ENCODE data around the gene NPC2.
"Not testable (repeated sequence)": the region's sequence is repeated elsewhere in the genome, so short reads cannot be mapped to it uniquely, and the experiment has no call there.

NPC2 gene

DNA sequence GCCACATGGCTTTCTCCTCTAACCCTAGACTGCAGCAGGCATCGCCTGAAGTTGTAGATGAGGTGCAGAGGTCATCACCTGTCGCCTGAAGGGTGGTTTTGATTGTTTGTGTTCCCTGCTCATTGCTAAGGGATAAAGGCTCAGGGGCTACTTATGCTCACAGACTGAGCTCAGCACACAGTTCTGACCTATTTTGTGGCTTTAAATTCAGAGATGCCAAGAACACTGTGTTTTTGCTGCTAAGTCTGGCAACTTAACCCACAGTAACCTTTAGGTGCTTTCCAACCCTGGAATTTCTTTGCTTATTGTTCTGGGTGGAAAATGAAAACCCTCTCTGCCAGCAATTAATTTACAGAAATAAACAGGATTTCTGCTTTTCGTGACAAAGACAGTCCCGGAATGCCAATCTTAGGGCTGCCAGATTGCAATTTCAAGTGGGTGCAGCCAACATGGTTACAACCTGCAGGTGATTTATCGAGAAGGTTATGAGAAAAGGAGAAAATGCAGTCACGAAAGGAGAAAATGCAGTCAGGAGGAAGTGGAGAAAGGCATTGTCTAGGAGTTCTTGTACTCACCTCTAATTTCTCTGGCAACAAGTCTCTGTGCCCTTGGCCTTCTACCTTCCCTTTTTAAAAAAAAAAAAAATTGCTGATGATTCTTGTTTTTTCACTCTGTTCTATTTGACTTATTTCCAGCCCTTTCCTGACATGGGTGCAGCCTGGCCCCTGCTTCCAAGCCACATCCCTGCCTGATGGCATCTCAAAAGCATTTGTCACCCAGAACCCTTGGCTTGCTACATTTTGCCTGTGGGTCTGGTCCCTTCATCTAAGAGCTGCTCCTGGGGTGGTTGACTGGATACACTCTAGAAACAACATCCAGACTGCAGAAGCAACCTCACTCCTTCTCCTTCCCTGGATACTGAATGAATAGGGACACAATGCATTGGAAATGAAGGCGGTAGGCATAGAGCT, 23.3 kb downstream of the NPC2 start:
- no peak for DNase-seq (ENCODE audit: low spot score)

DNA sequence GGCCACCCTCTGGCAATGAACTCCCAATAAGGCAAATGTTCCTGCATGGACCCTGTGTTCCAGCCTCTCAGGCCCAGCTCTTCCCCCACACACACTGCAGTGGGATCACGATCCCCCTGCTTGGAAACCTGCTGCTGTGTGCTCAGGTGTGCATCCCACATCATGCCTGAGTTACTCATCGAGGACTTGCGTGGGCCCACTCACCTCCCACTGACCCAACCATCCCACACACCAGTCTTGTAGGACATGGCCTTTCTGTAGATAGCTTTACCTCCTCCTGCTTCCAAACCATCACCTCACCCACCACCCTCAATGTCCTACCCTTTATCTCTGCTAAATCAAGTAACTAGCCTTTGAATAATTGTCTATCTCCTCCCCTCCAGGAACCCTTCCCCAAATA, 24.6 kb downstream of the NPC2 start:
- no peak for DNase-seq (ENCODE audit: low spot score)

DNA sequence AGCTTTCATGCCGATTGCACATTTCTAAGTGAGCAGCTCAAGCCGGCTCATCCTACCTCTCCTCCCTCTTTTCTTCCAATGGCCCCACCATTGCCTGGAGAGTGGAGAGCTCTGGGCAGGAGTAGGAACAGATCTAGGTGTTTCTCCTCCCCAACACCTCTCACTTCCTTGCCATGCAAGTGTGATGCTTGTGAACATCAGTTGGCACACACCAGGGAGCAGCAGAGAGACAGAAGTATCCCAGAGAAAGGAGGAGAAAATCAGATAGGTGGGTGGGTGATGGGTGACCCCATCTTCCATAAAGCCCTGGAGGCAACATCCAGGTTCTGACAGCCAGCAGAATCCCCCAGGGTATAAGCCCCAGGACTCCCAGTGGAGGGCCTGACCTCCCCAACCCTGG, 27.8 kb downstream of the NPC2 start:
- no peak for DNase-seq (ENCODE audit: low spot score)

DNA sequence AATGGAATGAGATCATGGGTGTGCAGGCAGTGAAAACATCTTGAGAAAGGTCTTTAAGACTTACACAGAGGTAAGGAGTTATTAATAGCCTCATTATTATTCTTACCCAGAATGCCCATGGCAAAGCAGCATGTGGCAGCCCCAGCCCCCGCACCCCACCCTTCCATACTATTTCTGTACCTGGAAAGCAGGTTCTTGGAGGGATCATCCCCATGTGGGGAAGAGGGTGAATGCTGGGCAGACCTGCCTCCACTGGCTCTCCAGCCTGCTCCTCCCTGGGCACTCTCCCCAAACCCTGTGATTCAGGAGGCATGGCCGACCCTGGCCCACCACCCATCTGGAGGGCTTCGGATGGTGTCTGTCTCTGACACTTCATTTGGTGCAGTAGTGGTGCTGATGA, 28.3 kb downstream of the NPC2 start:
- no peak for DNase-seq (ENCODE audit: low spot score)

DNA sequence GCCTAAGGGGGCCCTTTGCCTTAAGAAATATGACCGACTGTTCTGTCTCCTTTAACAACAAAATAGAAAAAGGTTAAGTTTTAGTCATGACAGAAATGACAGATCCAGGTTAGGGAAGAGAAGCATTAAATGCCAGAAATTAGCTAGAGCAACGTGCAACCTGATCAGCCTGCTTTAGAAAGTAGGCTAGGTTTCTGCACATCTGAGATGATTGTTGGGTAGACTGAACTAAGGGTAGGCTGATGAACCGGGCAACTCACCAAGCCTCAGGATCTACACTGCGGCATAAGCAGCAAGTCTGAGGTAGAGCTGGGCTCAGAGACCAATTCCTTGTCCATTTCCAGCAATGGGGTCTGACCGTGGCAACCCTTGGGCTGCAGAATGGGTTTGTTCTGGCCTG, 29.4 kb downstream of the NPC2 start:
- no peak for DNase-seq (ENCODE audit: low spot score)

DNA sequence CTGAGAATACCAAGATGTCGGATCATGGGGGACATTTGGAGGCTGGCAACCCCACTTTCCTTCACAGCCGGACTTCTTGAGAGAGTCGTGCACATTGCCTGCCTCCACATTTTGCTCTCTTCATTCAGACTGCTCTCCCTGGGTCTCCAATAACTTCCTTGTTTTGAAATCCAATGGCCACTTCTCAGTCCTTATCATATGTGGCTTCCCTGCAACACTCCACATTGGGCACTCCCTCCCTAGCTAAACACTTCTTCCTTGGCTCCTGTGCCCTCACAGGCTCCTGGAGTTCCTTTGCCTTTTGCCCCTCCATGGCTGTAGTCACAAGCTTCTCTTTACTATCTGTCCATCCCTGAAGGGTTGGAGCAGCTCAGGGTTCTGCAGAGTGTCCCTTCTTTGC, 30.1 kb downstream of the NPC2 start:
- no peak for DNase-seq (ENCODE audit: low spot score)

DNA sequence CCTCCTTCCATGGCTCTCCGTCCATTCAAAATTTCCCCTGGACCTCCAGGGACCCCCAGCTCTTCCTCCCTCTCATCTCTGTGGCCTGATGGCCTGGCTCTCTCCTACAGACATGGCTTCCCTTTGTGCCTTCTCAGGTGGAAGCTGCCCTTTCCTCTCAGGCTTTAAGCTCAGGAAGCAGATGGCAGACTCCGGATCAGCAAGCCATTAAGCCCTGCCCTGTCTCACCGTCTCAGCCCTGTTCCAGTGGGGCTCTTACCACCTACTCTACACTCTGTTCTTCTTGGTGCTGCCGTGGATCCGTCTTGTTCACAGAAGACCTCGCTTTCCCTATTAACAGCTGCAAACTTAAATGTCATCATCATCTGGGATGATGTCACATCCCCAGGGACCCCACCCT, 33.1 kb downstream of the NPC2 start:
- DNase-seq (ENCODE audit: low spot score) = no peak

DNA sequence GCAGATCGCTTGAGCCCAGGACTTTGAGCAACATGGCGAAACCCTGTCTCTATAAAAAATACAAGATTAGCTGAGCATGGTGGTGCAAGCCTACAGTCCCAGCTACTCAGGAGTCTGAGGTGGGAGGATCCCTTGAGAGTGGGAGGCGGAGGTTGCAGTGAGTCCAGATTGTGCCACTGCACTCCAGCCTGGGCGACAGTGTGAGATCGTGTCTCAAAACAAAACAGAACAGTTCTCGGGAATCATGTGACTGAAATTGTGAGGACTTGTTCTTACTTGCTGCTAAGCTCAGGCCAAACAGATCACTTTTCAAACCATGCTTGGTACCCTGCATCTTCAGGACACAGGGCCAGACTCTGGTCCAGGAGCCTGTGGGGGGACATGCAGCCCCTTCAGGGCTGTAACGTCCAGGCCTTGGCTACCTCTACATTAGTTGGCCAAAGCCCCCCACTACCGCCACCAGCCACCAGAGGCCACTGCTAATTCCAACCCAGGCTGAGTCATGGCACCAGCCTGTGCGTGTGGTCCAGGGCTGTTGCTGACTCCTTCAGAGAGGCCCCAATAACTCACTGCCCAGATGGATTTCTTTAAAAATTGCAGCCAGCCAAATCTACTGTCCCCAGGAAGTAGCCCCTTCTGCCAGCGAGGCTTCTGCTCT, 33.7 kb downstream of the NPC2 start:
- DNase-seq (ENCODE audit: low spot score) = peak; percentile 33

DNA sequence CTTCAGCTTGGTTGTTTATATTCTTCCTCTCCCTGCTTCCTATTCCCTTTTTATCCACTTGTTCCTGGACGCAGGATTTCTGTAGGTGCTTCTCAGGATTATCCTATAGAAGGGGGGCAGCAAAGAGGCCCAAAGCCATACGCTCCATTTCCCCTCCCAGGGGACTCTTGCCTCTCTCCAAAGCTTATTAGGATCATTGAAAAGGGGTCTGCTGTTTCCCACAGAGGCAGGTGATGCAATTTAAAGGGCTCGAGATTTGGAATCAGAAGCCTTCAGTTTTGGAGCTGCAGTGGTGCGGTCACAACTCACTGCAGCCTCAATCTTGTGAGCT, 35.6 kb downstream of the NPC2 start:
- DNase-seq (ENCODE audit: low spot score) = no peak

DNA sequence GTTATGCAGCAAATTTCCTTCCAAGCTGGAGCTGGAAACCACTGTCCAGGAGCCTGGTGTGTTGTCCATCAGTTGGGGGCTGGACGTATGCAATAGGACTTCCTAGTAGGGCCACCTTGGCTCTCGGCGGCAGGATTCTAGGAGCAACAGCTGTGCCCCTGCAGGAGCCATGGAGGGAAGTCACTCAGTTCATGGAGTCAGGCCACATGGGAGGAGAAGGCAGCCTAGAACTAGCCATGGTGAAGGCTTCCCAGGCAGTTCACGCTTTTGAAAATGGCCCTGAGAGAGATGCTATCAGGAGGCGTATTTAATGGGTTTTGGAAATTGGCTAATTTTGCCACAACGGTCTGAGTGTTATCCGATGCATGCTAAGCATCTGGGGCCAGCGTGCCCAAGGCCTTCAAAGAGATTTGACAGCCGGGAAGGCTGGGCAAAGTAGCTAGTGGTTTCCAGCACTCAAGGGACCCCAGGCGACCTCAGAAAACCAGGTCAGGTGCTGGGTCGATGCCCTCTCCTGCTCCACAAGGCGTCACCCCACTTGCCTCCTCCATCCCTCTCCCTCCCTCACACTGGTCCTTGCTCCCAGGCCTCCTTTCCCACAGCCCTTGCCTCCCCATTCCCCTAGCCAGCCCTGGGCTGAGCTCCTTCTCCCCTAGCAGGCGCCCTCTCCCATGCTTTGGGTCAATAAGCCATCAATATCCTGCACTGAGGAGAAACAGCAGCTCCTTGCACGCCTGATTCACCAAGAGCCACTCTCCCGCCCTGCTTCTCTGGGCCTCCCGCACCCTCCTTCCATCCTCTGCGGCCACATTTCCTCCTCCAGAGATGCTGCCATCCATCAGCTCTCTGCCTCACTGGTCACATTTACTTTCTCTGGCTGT, 36.2 kb downstream of the NPC2 start:
- DNase-seq (ENCODE audit: low spot score) = no peak

DNA sequence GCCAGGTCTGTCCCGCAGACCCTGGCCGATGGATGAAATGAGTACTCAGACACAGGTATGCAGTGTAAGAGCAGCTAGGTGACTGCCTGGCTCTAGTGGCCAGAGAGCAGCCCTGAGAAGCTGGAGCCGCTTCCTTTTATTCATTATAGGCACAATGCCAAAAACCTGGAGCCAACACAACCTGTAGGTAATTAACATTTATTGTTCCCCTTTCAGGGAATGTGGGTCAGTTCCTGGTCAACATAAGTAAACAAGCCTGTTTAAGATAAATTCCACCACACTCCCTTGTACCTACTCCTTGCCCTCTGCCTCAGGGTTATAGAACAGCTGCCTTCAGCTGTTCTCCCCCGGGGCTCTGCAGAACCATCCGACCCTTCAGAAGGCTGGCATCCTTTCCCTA, 38.7 kb downstream of the NPC2 start:
- DNase-seq (ENCODE audit: low spot score) = not testable (repeated sequence)

DNA sequence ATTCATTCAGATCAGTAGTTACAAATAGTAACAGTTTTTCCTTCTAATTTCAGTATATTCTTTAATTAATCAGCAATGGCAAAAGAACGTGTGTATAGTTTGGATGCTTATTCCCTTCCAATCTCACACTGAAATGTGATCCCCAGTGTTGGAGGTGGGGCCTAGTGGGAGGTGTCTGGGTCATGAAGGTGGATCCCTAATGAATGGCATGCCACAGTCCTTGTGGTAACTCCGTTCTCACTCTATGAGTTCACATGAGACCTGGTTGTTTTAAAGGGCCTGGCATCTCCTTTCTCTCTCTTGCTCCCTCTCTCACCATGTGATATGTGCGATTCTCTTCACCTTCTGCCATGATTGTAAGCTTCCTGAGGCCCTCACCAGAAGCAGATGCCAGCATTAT, 48.2 kb downstream of the NPC2 start:
- no peak for DNase-seq (ENCODE audit: low spot score)

DNA sequence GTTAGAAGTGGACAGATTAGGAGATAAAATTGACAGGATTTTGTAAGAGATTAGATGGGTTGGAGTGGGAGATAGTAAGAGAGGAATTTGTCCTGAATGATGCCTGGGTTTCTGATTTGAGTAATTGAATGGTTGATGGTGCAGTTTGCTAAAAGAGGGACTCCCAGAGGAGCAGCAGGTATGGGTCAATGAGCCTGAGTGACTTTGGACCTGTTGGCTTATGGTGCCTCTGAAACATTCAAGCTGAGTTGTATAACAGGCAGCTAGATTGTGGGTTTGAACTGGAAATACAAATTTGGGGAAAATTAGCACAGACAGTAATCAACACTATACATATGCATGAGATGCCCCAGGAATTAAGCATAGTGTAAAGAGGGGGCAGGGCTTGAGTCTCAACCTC, 50.3 kb downstream of the NPC2 start:
- DNase-seq (ENCODE audit: low spot score) = no peak

DNA sequence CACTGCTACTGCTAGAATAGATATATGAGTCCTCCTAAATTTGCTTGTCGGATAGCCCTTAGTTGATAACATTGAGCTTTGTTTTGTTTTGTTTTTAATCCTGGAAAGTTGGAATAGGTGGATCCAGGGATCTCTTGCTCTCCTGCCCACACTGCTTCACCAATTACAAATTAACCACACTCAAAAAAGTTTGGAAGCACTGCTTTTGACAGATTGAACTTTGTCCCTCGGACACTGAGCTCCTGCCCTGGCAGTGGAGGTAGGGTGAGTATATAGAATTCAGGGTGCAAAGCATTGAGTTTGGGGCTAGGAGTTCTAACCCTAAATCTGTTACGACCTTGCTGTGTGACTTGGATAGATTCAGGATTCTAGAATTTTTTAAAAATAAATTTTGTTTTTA, 52.0 kb downstream of the NPC2 start:
- DNase-seq (ENCODE audit: low spot score) = no peak

DNA sequence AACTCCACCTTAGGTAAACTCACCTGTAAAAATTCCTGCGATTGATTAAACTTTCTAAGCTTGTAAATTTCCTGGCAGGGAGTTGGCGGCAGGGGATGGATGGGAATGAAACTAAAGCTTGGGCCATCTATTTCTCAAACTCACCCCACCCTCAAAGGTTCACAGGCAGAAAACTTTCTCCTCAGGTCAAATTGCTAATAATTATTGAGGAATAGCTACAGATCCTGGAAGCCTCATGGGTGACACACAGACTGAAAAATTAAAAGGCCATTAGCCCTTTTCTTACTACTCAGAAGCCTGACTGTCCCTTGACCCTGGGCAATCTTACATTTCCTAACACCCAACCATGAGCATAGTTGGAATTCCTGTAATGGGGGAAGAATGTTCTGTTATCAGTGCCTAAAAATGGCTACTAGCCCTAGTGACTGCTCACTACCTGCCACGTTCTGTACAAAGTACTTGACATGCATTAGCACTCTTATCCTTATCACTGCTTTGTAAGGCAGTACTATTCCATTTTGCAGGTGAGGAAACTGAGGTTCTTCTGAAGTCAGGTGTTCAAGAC, 54.7 kb downstream of the NPC2 start:
- no peak for DNase-seq (ENCODE audit: low spot score)

DNA sequence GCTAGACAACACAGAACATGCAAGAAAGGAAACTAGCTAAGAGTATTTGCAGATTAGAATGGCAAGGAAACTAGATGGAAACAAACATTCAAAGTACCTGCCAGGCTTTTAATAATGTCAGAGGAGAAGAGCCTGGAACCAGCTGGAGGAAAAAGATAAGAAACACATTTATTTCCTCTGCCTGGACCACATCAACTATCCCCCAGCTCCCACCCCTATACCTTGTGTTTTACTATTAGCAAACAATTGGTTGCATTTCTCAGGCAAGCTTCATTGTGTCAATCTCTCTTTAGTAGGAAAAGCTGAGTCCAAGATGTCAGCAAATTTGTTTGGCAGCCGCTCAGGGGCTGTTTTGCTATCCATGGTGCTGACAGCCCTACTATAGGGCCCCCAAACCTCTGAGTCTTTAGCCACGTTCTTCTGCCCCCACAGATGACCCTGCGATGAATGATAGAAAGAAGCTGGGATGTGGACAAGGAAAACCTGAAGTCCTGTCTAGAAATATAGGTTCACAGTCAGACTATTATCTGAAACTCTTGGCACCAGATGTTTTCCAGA, 55.5 kb downstream of the NPC2 start:
- DNase-seq (ENCODE audit: low spot score) = no peak

DNA sequence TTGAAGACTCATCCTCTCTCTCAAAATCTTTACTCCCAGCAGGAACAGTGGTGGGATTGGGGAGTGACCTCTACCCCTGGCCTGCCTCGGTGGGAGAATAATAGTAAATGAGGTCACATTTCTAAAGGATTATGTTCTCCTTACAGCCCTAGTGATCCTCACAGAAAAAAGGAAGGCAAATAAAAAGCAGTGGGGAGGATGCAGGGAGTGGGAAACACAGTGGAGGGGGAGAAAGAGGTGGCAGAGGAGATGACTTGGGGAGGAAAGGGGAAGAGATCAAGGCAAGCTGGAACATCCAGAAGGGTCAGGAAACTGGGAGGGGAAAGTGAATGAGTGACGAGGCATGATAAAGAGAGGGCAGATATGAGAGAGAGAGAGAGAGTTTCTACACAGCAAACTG, 58.8 kb downstream of the NPC2 start:
- no peak for DNase-seq (ENCODE audit: low spot score)

DNA sequence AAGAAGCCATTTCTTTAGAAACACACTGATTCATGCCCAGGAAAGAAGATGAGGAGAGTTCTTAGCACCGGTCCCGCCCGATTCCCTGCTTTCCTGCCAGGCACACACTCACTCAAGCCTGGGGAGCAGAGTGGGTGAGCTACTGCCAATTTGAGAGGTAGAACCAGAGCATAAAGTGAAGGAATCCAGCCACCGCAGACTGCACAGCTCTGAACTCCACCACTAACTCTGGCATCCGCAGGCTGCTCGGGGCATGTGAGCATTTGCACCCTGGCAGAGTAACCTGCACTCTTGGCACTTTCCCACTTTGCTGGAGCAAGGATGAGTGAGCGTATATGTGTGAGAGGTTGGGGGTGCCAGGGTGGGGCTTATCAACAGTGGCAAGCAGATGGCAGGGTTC, 63.1 kb downstream of the NPC2 start:
- no peak for DNase-seq (ENCODE audit: low spot score)
